ENCODE data around the gene ASB10.

The ASB10 gene

DNA sequence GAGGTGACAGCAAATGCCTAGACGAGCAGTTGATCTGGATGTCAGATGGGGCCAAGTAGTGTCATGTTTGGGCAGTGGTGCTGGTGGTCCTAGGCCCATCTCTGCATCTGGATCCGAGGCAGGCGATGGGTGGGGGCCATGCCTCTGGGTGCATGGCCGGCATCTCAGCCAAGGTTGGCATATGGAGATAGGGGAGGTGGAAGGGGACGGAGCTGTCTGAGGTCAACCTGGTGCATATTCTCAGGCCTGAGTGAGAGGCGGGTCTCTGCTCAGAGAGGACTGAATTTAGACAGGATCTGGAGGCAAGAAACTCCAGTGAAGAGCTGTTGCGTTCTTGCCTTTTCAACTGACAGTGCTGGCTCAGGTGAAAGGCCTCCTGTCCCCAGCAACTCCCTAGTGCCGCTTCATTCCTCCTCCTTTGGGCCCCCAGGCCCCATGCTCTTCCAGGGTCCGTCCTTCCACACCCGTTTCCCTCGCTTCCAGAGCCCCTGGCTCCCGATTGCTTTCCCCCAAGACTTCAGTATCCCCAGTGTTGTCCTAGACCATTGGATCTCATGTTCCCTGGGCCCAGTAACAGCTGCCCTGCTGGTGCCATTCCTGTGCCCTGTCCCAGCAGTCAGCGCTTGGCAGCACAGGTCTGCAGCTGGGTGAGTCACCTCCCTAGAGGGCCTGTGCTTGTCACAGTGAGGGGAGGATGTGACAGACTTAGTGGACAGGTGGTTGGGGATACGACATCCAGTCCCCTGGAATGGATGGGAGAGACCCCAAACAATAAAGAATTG, 52.1 kb downstream of the ASB10 start:
- DNase-seq: no peak

GRCh38 chr7:151133986-151134742, 52.9 kb downstream of the ASB10 start:
- DNase-seq: no peak

DNA sequence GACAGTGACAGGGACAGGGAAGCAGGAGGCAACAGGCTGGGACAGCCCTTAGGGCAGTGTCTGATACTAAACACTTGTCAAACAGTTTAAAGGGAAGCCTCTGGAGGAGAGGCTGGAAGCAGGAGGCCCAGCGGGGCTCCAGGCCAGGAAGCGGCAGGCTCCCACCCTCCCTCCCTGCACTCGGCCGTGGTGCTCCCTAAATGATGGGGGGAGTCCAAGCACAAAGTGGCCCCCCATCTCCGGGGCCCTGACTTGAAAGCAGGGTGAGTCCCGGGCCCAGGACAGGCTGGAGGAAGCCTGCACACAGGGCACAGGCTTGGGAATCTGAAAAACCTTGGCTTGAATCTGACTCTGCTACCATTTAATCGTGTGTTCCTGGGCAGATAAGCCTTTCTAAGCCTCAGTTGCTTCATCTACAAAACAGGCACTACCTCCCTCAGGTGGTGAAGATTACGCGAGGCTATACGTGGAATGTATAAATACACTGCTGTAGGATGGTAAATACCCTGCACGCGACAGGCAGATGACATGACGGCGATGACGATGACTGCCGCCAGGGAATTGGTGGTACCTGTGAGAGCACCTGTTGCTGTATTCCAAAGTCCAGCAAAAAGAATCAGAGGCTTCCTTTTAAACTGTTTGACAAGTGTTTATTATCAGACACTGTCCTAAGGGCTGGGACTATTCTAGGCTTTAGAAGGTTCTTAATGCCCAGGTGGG, 53.6 kb downstream of the ASB10 start:
- no peak for DNase-seq

- DNase-seq: no peak
Observed at GRCh38 chr7:151132461-151133205, 54.4 kb downstream of the ASB10 start.

DNA sequence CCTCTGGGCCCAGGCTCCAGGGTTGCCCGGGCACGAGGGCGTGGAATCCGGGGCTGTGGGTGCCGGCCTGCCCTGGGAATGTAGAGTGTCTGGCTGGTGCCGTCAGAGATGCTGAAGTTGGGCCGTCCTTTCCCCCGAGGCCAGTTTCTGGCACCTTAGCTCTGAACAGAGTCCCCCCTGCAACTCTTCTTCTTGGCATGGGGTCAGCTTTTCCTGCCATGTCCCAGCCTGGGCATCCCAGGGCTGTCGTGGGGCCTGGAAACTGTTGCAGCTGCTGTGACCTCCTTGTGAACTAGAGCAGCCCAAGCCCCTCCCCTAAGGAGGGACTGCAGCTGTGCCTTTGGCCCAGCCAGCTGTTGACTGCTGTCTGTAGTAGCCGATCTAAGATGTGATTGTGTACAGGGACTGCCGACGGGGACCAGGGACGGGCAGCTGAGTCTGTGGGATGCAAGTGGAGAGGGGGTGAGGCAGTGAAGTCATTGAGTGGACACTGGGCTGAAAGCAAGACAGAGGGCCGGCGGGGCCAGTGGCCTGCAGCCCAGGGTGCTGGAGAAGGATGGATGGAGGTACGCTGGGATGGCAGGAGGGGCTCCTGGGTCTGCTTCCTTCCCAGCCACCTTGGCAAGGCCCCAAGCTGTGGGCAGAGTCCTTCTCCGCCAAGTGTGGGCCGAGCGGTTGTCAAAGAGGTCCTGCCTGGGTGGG, 55.3 kb downstream of the ASB10 start:
- DNase-seq: no peak

- DNase-seq: no peak
Observed at GRCh38 chr7:151131224-151131591, 55.8 kb downstream of the ASB10 start.

DNA sequence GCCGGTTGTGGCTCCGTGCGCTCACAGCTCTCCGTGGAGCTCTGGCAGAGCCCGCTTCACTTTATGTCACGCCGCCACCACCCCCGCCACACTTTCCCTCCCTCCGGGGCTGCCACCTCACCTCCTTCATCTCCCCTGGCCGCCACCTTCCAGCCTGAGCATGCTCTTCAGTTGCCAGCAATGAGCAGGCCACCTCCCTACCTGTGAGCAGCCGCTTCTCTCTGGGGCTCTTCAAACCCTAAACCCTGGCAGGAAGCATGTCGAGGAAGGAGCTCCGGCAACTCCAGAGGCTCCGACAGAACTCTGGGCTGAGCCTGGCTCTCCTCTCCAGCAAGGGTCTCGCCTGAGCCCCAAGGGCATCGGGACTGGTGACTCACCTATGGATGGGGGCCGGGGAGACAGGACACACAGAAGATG, 56.3 kb downstream of the ASB10 start:
- DNase-seq: no peak

GRCh38 chr7:151129960-151130591, 57.0 kb downstream of the ASB10 start:
- no peak for DNase-seq

- DNase-seq: no peak
Observed at GRCh38 chr7:151129117-151129959, 57.7 kb downstream of the ASB10 start.

DNA sequence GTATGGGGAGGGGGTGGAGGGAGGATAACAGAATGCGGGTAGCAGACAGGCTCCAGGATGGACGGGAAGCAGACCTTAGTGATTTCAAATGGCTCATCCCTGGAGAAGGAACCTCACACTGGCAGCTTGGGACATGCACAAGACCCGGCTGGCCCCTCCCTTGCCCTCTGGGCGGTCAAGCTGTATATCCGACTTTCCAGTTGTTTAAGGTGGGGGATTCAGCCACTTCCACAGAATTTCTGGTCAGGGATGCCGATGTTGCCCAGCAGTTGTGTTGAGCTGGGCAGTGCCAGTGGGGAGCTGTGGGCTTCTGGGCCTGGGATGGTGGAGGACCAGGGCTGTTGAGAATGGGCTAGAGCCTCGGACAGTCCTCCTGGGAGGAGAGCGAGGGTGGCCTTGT, 58.3 kb downstream of the ASB10 start:
- no peak for DNase-seq

DNA sequence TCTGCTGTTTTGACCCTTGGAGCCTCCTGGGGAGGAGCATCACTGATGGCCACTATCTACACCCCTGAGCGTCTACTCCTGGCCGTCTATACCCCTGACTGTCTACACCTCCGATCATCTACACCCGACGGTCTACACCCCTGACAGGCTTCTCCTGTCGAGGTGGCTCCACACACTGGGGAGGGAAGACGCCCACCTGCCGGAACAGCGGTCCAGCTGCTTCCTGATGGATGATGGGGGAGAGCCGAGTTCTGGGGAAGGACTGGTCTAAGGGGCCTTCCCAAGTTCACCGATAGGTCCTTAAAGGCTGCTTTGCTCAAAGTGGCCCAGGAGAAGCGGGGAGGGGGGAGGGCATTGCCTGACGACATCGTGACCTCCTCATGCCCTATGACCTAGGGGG, 58.9 kb downstream of the ASB10 start:
- DNase-seq: no peak

DNA sequence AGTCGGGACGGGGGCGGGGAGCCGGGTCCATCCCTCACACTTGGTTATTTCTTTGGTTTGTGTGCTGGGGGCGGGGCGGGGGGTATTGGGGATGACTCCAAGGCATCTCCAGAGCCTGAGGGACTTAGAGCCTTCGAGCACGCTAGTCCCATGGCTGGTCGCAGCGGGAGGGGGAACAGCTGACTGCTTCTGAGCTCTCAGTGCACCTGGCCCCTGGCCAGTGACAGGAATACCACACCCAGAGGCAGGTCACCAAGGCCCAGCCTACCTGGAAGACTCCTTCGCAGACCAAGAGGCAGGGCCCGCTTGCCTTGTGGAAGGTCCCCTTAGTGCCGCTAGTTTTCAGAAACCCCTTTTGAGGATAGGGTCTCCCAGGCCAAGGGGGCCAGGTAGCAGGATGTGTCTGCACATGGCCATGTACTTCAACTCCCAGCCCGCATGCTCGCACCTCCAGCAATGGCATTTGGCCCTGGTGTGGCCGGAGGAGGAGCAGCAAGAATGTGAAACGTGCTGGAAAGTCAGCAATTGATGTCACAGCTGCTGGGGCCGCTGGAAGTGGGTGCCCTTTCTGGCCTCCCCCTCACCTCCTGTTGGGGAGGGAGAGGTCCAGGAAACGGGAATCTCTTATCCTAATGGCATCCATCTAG, 60.4 kb downstream of the ASB10 start:
- DNase-seq: no peak

DNA sequence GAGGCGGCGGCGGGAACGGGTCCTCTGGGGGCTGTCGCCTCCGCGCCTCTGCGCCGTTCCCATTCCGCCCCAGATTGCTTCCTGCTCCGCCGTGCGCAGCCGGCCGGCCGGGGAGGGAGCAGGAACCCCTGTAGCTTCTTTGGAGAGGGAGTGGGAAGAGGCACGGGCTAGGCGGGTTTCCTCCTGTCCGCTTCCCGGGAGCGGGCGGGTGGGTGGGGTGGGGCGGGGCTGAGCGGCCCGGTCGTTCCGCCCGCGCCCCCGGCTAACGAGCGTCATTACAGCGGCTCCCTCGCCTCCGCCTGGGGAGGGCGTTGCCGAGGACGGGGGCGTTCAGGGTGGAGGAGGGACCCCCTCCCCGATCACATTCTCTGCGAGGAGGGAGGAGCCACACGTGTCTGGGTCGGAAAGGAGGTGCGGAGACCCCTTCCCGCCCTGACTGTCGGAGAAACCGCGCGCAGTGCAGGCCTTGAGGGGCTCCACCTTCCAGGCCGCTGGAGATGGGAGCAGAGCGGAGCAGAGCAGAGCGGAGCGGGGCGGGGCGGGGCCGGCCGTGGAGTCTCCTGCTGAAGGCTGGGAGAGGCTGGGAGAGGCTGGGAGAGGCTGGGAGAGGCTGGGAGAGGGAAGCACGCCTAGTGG, 61.1 kb downstream of the ASB10 start:
- DNase-seq: no peak

All from NCI-H446 treated with DMSO at 0.1 percent for 48 hours (cell line).